ENCODE data around the gene TNFRSF21. TPM values are rescaled to one million over a fixed set of nuclear protein-coding genes. Genes with fewer than 3 reads are reported as not detected.

Gene TNFRSF21
- total and polyA plus RNA-seq, 4 donors, result 3.7 to 6.0 (median 4.2) TPM

DNA sequence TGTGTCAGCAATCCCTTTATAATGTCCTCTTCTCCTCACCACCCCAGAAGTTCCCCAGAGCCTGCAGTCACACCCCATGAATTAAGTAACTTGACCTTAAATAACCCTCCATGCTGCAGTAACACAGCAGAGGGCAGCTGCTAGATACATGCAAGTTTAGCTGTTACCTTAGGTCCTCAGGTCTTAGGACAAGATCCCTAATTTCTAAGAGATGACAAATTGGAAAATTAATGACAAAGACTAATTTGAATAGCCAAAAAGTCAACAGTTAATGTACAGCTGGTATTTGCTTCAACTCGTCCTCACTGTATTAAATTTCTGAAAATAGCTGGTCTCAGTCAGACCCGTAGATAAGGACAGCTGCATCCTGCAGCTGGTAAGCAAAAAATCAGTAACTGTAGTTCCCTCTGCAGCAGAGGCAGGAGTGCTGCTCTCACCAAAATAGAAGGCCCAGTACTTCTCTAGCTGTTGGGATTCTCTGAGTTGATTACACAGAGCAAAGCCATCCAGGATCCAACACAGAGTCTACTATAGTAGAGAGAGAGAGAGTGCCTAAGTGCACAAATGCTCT, 62.4 kb downstream of the TNFRSF21 start:
- Histone ChIP-seq H3K27me3 (ENCODE audit: control insufficient read depth in 1 of 2, insufficient read depth in 2 of 2, low read length in 1 of 2) (no peaks in the 10 kb centered on the region), H3K27ac (ENCODE audit: low read depth in 1 of 2, low read length in 2 of 2) (no peak overlapping the region), H3K4me3 (ENCODE audit: low read length in 2 of 2) (no peak overlapping the region), H3K4me1 (ENCODE audit: control insufficient read depth in 1 of 2, insufficient read depth in 2 of 2, low read length in 2 of 2) (peaks cover 0 to 2% of the 10 kb centered on the region in 2 donors), H3K36me3 (ENCODE audit: control insufficient read depth in 1 of 2, insufficient read depth in 2 of 2, low read length in 1 of 2) (no peaks in the 10 kb centered on the region), H3K9me3 (ENCODE audit: control insufficient read depth, low read length) (no peaks in the 10 kb centered on the region)
- WGBS, 2 donors, result 59 to 62% methylated on average over 2 of the region's 2 CpGs
- intact Hi-C loops (cut with DNase I), result no loop called here
- ATAC-seq (ENCODE audit: low FRiP score) (no peak), DNase-seq (no peak)

DNA sequence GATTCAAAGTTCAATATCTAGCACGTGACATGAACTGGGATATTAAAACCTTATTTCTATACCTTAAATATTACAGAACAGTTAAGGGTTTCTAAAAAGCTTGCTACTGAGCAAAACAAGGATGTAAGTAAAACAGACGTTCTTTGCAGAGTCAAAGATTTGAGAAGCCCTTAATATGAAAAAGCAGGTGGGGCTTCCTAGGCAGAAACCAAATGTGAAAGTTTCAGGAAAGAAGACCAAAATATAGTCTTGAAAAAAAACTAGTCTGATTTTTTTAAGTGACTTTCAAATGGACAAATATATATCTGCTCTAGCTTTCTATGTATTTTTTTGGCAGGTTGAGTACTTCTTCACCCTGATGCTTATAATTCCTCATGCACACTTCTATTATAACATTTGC, 63.2 kb downstream of the TNFRSF21 start:
- H3K27me3 ChIP-seq (ENCODE audit: control insufficient read depth in 1 of 2, insufficient read depth in 2 of 2, low read length in 1 of 2), result no peaks in the 10 kb centered on the region
- WGBS, 2 donors, result 75 to 81% methylated on average over 2 of the region's 2 CpGs
- H3K27ac ChIP-seq (ENCODE audit: low read depth in 1 of 2, low read length in 2 of 2), result no peak overlapping the region
- ATAC-seq (ENCODE audit: low FRiP score) (no peak), DNase-seq (no peak)
- no peak overlapping the region for H3K4me3 ChIP-seq (ENCODE audit: low read length in 2 of 2)
- no peaks in the 10 kb centered on the region for H3K9me3 ChIP-seq (ENCODE audit: control insufficient read depth, low read length)
- intact Hi-C loops (cut with DNase I), result no loop called here
- no peaks in the 10 kb centered on the region for H3K36me3 ChIP-seq (ENCODE audit: control insufficient read depth in 1 of 2, insufficient read depth in 2 of 2, low read length in 1 of 2)
- peaks cover 0 to 2% of the 10 kb centered on the region in 2 donors for H3K4me1 ChIP-seq (ENCODE audit: control insufficient read depth in 1 of 2, insufficient read depth in 2 of 2, low read length in 2 of 2)

DNA sequence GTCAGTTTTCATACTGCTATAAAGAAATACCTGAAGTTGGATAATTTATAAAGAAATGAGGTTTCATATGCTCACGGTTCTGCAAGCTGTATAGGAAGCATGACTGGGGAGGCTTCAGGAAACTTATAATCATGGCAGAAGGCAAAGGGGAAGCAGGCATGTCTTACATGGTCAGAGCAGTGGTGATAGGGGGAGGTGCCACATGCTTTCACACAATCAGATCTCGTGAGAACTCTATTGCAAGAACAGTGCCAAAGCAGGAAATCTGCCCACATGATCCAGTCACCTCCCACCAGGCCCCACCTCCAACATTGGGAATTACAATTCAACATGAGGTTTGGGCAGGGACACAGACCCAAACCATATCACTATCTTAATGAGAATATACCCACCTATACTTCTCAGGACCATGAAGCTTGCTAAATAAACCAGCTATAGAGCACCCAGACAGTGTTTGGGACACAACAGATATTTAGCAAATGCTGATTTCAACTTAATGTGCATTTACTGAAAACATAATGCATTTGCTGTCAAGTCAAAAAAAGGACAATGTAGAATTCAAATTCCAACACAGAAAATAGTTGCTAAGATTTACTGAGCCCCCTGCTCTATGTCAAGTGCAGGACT, 63.8 kb downstream of the TNFRSF21 start:
- H3K4me3 ChIP-seq (ENCODE audit: low read length in 2 of 2), result no peak overlapping the region
- ATAC-seq (ENCODE audit: low FRiP score) (no peak), DNase-seq (no peak)
- H3K36me3 ChIP-seq (ENCODE audit: control insufficient read depth in 1 of 2, insufficient read depth in 2 of 2, low read length in 1 of 2), result no peaks in the 10 kb centered on the region
- H3K27ac ChIP-seq (ENCODE audit: low read depth in 1 of 2, low read length in 2 of 2), result no peak overlapping the region
- no peaks in the 10 kb centered on the region for H3K9me3 ChIP-seq (ENCODE audit: control insufficient read depth, low read length)
- intact Hi-C loops (cut with DNase I), result no loop called here
- H3K4me1 ChIP-seq (ENCODE audit: control insufficient read depth in 1 of 2, insufficient read depth in 2 of 2, low read length in 2 of 2), result peaks cover 0 to 2% of the 10 kb centered on the region in 2 donors
- no peaks in the 10 kb centered on the region for H3K27me3 ChIP-seq (ENCODE audit: control insufficient read depth in 1 of 2, insufficient read depth in 2 of 2, low read length in 1 of 2)
- 55 to 56% methylated on average over 2 of the region's 2 CpGs for WGBS, 2 donors

DNA sequence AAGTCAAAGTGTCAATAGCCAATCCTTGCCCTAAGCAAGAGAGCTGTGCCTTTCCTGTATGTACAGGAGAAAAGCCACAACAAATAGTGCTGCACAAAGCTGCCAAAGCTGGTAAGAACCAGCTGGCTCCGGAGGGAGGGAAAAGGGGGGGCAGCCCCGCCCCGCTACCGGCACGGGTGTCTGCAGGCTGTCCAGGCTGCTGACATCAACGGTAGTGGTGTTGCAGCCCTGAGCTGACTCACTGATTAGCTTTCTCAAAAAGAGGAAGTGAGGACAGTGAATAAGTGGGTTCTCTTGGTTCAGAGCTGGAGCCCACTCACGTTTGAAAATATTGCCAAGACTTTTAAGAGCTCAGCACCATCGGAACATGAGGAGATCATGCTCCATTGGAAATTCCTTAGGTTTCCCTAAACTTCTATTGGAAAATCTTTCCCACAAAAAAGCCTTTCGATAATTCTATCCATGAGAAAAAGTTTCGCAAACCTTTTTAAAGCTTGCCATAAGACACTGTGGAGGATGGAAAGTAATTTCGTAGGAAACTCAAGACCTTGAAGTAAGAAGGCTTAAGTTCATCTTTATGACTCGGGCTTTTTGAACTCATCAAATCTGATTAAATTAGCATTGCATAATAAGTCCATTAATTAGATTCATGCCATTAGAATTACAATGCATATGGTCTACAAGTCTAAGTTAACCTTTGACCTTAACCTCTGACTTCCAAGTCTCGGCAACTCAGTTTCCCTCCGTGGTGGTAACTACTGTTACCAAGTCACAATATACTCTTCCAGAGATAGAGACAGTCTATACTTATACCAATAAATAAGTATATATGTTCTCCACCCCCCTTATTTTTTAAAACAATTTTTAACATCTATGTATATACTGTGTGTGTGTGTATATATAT, 67.0 kb downstream of the TNFRSF21 start:
- Histone ChIP-seq H3K27ac (ENCODE audit: low read depth in 1 of 2, low read length in 2 of 2) (no peak overlapping the region), H3K4me1 (ENCODE audit: control insufficient read depth in 1 of 2, insufficient read depth in 2 of 2, low read length in 2 of 2) (no peaks in the 10 kb centered on the region), H3K4me3 (ENCODE audit: low read length in 2 of 2) (no peak overlapping the region), H3K9me3 (ENCODE audit: control insufficient read depth, low read length) (no peaks in the 10 kb centered on the region), H3K36me3 (ENCODE audit: control insufficient read depth in 1 of 2, insufficient read depth in 2 of 2, low read length in 1 of 2) (no peaks in the 10 kb centered on the region), H3K27me3 (ENCODE audit: control insufficient read depth in 1 of 2, insufficient read depth in 2 of 2, low read length in 1 of 2) (no peaks in the 10 kb centered on the region)
- intact Hi-C loops (cut with DNase I), result no loop called here
- ATAC-seq (ENCODE audit: low FRiP score) (peak; percentile 78), DNase-seq (peak; percentile 82 to 92)
- 44 to 47% methylated on average over 14 of the region's 14 CpGs for WGBS, 2 donors

DNA sequence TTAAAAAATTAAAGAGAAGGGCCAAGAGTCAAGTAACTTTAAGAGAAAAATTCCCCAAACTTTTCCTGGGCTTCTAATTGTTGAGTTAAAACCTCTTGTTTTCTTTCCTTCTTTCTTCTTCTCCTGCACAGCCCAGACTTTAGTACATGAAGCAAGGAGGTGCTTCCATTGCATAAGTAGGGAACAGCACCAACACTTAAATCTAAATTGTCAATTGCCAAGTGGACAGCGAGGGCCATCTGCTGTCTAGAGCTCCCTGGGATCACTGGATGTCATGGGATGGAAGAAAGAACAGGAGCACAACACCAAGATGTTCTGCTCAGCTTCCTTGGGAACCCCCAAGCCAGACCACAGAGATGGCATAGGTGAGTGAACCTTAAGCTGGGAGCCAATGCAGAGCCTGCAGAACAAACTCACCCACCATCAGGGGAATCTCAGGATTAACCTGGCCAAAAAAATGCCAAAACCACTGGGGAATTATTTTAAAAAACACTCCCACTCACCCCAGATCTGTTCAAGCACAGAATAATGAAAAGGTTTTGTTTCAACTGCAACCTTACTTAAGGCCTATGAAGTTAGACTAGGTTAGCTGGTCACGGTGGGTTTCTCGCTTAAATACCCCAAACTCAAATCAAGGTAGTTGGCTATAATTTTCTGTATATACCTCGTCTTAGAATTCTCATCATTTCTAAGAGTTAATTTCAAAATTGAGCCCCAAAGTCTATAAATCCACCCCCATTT, 67.8 kb downstream of the TNFRSF21 start:
- Histone ChIP-seq H3K36me3 (ENCODE audit: control insufficient read depth in 1 of 2, insufficient read depth in 2 of 2, low read length in 1 of 2) (no peaks in the 10 kb centered on the region), H3K4me3 (ENCODE audit: low read length in 2 of 2) (no peak overlapping the region), H3K9me3 (ENCODE audit: control insufficient read depth, low read length) (no peaks in the 10 kb centered on the region), H3K27ac (ENCODE audit: low read depth in 1 of 2, low read length in 2 of 2) (no peak overlapping the region), H3K4me1 (ENCODE audit: control insufficient read depth in 1 of 2, insufficient read depth in 2 of 2, low read length in 2 of 2) (no peaks in the 10 kb centered on the region), H3K27me3 (ENCODE audit: control insufficient read depth in 1 of 2, insufficient read depth in 2 of 2, low read length in 1 of 2) (no peaks in the 10 kb centered on the region)
- WGBS, 2 donors, result 87 to 90% methylated on average over 4 of the region's 4 CpGs
- ATAC-seq (ENCODE audit: low FRiP score), result no peak
- intact Hi-C loops (cut with DNase I), result no loop called here
- no peak for DNase-seq

DNA sequence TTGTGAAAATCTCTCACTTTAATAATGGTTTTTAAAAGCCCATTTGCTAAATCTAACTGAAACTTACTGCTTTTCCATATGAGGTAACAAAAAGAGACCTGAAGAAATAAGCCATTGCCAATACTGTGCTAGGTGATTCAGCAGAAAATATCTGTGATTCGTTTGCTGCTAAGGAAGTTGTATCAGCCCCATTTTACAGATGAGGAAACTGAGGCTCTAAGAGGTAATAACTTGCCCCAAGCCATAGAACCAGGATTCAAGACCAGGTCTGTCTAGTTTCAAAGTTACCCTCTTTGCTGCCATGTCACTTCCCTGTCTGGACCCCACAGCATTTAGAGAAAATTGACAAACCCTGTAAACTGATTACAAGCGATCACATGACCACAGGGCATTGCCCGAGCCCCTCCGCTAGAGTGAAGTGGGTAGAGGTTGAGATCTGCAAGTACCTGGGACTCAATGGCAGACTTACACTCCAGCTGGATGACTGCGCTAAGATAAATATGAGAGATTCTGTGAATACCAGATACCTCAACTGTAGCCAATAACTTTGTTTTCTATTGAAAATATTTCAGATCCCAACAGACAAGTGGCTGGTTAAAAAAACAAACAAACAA, 69.3 kb downstream of the TNFRSF21 start:
- no peak overlapping the region for H3K4me3 ChIP-seq (ENCODE audit: low read length in 2 of 2)
- H3K9me3 ChIP-seq (ENCODE audit: control insufficient read depth, low read length), result no peaks in the 10 kb centered on the region
- intact Hi-C loops (cut with DNase I), result no loop called here
- no peaks in the 10 kb centered on the region for H3K4me1 ChIP-seq (ENCODE audit: control insufficient read depth in 1 of 2, insufficient read depth in 2 of 2, low read length in 2 of 2)
- ATAC-seq (ENCODE audit: low FRiP score) (no peak), DNase-seq (no peak)
- H3K27ac ChIP-seq (ENCODE audit: low read depth in 1 of 2, low read length in 2 of 2), result no peak overlapping the region
- no peaks in the 10 kb centered on the region for H3K27me3 ChIP-seq (ENCODE audit: control insufficient read depth in 1 of 2, insufficient read depth in 2 of 2, low read length in 1 of 2)
- WGBS, 2 donors, result 90 to 94% methylated on average over 5 of the region's 5 CpGs
- H3K36me3 ChIP-seq (ENCODE audit: control insufficient read depth in 1 of 2, insufficient read depth in 2 of 2, low read length in 1 of 2), result no peaks in the 10 kb centered on the region

DNA sequence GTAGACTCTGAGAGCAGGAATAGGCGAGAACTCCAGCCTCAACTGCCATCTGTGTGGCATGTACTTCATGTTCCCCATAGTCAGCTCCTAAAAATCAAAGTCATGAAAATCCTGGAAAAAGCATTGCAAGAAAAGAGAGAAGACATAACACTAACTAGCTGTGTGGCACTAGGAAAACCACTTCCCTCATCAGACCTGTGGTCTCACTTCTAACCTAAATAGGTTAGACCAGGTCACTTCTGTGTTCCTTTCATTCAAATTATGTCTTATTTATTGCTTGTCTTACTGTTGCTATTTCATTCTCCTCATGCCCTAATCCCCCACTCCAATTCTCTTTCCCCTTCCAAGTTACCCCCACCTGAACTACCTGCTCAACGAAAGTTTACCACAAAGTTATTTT, 70.2 kb downstream of the TNFRSF21 start:
- DNase-seq (no peak), ATAC-seq (ENCODE audit: low FRiP score) (no peak)
- no peaks in the 10 kb centered on the region for H3K27me3 ChIP-seq (ENCODE audit: control insufficient read depth in 1 of 2, insufficient read depth in 2 of 2, low read length in 1 of 2)
- H3K4me3 ChIP-seq (ENCODE audit: low read length in 2 of 2), result no peak overlapping the region
- 94 to 99% methylated on average over 2 of the region's 2 CpGs for WGBS, 2 donors
- intact Hi-C loops (cut with DNase I), result no loop called here
- no peaks in the 10 kb centered on the region for H3K36me3 ChIP-seq (ENCODE audit: control insufficient read depth in 1 of 2, insufficient read depth in 2 of 2, low read length in 1 of 2)
- H3K9me3 ChIP-seq (ENCODE audit: control insufficient read depth, low read length), result no peaks in the 10 kb centered on the region
- no peaks in the 10 kb centered on the region for H3K4me1 ChIP-seq (ENCODE audit: control insufficient read depth in 1 of 2, insufficient read depth in 2 of 2, low read length in 2 of 2)
- H3K27ac ChIP-seq (ENCODE audit: low read depth in 1 of 2, low read length in 2 of 2), result no peak overlapping the region

DNA sequence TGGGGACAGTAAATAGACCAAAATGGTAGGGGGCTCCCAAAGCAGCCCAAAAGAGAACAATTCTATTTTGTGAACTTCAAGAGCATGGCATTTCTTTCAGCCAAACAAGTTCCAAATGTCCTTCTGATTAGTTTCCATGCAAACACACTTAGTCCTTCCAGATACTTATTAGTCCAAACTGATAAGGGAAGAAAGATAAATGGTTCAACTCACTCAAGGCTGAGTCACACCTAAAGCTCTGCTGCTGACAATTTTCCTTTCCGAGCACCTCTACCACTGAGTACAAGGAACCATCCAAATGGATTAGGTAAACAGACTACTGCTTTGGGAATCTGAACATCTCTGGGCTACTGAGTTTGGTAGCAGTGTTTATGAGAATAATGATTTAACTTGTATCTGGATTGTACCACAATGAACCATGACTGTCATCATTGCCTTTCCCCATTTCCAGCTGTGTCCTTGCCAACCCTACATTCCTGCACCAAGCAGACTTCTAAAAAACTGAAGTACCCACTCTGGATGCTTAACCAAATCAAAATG, 71.2 kb downstream of the TNFRSF21 start:
- no peaks in the 10 kb centered on the region for H3K4me1 ChIP-seq (ENCODE audit: control insufficient read depth in 1 of 2, insufficient read depth in 2 of 2, low read length in 2 of 2)
- H3K27me3 ChIP-seq (ENCODE audit: control insufficient read depth in 1 of 2, insufficient read depth in 2 of 2, low read length in 1 of 2), result no peaks in the 10 kb centered on the region
- intact Hi-C loops (cut with DNase I), result no loop called here
- H3K27ac ChIP-seq (ENCODE audit: low read depth in 1 of 2, low read length in 2 of 2), result no peak overlapping the region
- H3K36me3 ChIP-seq (ENCODE audit: control insufficient read depth in 1 of 2, insufficient read depth in 2 of 2, low read length in 1 of 2), result no peaks in the 10 kb centered on the region
- no peaks in the 10 kb centered on the region for H3K9me3 ChIP-seq (ENCODE audit: control insufficient read depth, low read length)
- no peak for DNase-seq
- H3K4me3 ChIP-seq (ENCODE audit: low read length in 2 of 2), result no peak overlapping the region
- 56 to 83% methylated on average over 1 of the region's 1 CpG for WGBS, 2 donors
- ATAC-seq (ENCODE audit: low FRiP score), result no peak
